Body of pancreas (tissue), 4 donors: ENCODE measurements around the gene SFN. TPM values are rescaled to one million over a fixed set of nuclear protein-coding genes. Genes with fewer than 3 reads are reported as not detected.
A peak's percentile ranks its signal among the peaks of the same experiment; 100 is the strongest.

Experiments used
- ATAC-seq: fragments of 150-250 bp; one replicate; pipeline ENCODE4 v1.9.1; 2016
- DNase-seq, 4 donors: peaks; one replicate each; pipeline ENCODE4 v3.0.0-alpha.2; 2019
- H3K27ac ChIP-seq, 4 donors: fragments of 200-600 bp; sonication (generic); 1 replicate in 3 of 4; 2 replicates in 1 of 4; pipeline versions ENCODE4 v1.5.1 to v1.6.1; 2016 to 2019; ENCODE audit warnings: mild to moderate bottlenecking in 1 of 4, mixed read lengths in 1 of 4, moderate library complexity in 1 of 4
- H3K27me3 ChIP-seq, 2 donors: fragments of 200-600 bp; sonication (generic); one replicate each; pipeline ENCODE4 v1.6.0; 2016; ENCODE audit warnings: mild to moderate bottlenecking in 1 of 2
- H3K36me3 ChIP-seq, 2 donors: fragments of 200-600 bp; sonication (generic); replicated peaks in 1 of 2; 2 replicates each; pipeline ENCODE4 v1.5.1; 2016; ENCODE audit warnings: low read depth in 2 of 2; ENCODE audit not compliant: insufficient read depth in 1 of 2
- H3K4me1 ChIP-seq: fragments of 200-600 bp; sonication (generic); one replicate; pipeline ENCODE4 v1.6.0; 2016
- H3K4me3 ChIP-seq, 2 donors: fragments of 200-600 bp; sonication (generic); 1 replicate in 1 of 2; 2 replicates in 1 of 2; pipeline ENCODE4 v1.5.1; 2016 to 2019
- H3K9me3 ChIP-seq, 3 donors: fragments of 200-600 bp; sonication (generic); 1 replicate in 2 of 3; 2 replicates in 1 of 3; pipeline ENCODE4 v1.5.1; 2016
- CTCF ChIP-seq, 7 experiments: fragments of 450-650 bp in 4 of 7; fragments of 200-600 bp in 3 of 7; sonication (generic) in 3 of 7; IDR thresholded peaks; one replicate each; pipeline ENCODE4 v1.5.1; 2016 to 2019; ENCODE audit warnings: antibody characterized with exemption in 7 of 7
- POLR2A ChIP-seq, 3 donors: fragments of 450-650 bp; IDR thresholded peaks; one replicate each; pipeline ENCODE4 v1.6.1; 2016; ENCODE audit warnings: antibody characterized with exemption in 3 of 3, mild to moderate bottlenecking in 2 of 3
- WGBS, 2 donors: methylation state at CpG; one replicate each; pipeline ENCODE4 v1.1.5; 2017; 5-methylcytosine and 5-hydroxymethylcytosine counted together
- intact Hi-C: fragments of 100-400 bp; cut with DNase I; formaldehyde crosslinking; loops from one replicate; pipeline ENCODE4 v1.15.1; 2023
- total RNA-seq, 2 donors: library from RNA; depleted of rRNA; stranded (reverse); fragments of >200 nt; gene quantifications; one replicate each; pipeline ENCODE4 v1.1.0, GENCODE V29; 2016

SFN gene
- total RNA-seq = 1 to 10 TPM in 1 of 2 donors, under 1 TPM in 1; 0.66 to 1.6 TPM

- TF ChIP-seq POLR2A (IDR thresholded peaks at IDR 0.05) = peak in 1 of 3 donors; percentile 8
- TF ChIP-seq CTCF (IDR thresholded peaks at IDR 0.05) = peak in 4 of 7 experiments; percentile 31 to 62 (median 35)
- Histone ChIP-seq H3K4me1 (peaks cover 24% of the 10 kb centered on the region), H3K4me3 (no peak within 1 kb of the TSS), H3K9me3 (no peaks in the 10 kb centered on the region), H3K27ac (peak within 1 kb of the TSS in 1 of 4 donors; percentile 4), H3K27me3 (no peaks in the 10 kb centered on the region), H3K36me3 (no peaks in the 10 kb centered on the region)
- 78 to 88% methylated on average over 29 to 37 of the region's 37 CpGs for WGBS, 2 donors
- intact Hi-C loops = no loop called here
- DNase-seq (peak; percentile 46 to 85 (median 53)), ATAC-seq (no peak)
These were observed at the start of gene SFN for GRCh38 chr1:26862781-26863684. TSS of gene SFN (plus strand) at chr1:26863149. CDS start at chr1:26863213, 64 bp downstream.

- WGBS, 2 donors = 86 to 89% methylated on average over 2 of the region's 2 CpGs
- no peak for DNase-seq
- ATAC-seq = no peak
- no peaks in the 10 kb centered on the region for H3K9me3 ChIP-seq
- TF ChIP-seq CTCF (IDR thresholded peaks at IDR 0.05) (no peak), POLR2A (IDR thresholded peaks at IDR 0.05) (no peak)
- H3K4me1 ChIP-seq = no peaks in the 10 kb centered on the region
- intact Hi-C loops = no loop called here
- no peak overlapping the region for H3K27ac ChIP-seq
- H3K27me3 ChIP-seq = no peaks in the 10 kb centered on the region
- H3K36me3 ChIP-seq = no peaks in the 10 kb centered on the region
- no peak overlapping the region for H3K4me3 ChIP-seq
These were observed 48.6 kb upstream of the SFN start for GRCh38 chr1:26814377-26814776.

GRCh38 chr1:26814893-26815292, 48.1 kb upstream of the SFN start:
- intact Hi-C loops = no loop called here

GRCh38 chr1:26820784-26821269, 42.1 kb upstream of the SFN start:
- no peaks in the 10 kb centered on the region for H3K27me3 ChIP-seq
- no peak overlapping the region for H3K4me3 ChIP-seq
- WGBS, 2 donors = 55 to 64% methylated on average over 4 of the region's 4 CpGs
- no peak overlapping the region for H3K27ac ChIP-seq
- intact Hi-C loops = no loop called here
- DNase-seq (peak in 1 of 4 donors; percentile 29), ATAC-seq (no peak)
- H3K36me3 ChIP-seq = no peaks in the 10 kb centered on the region
- H3K9me3 ChIP-seq = no peaks in the 10 kb centered on the region
- peaks cover 5% of the 10 kb centered on the region for H3K4me1 ChIP-seq
- TF ChIP-seq CTCF (IDR thresholded peaks at IDR 0.05) = no peak
- TF ChIP-seq POLR2A (IDR thresholded peaks at IDR 0.05) = no peak

More at GRCh38 chr1:26814893-26815292, 48.1 kb upstream of the SFN start:
- DNase-seq = no peak
- Histone ChIP-seq H3K27me3 (no peaks in the 10 kb centered on the region), H3K4me1 (no peaks in the 10 kb centered on the region), H3K36me3 (no peaks in the 10 kb centered on the region), H3K4me3 (no peak overlapping the region), H3K27ac (no peak overlapping the region), H3K9me3 (no peaks in the 10 kb centered on the region)
- 77 to 82% methylated on average over 1 to 3 of the region's 3 CpGs for WGBS, 2 donors
- TF ChIP-seq POLR2A (IDR thresholded peaks at IDR 0.05) (no peak), CTCF (IDR thresholded peaks at IDR 0.05) (no peak)
- no peak for ATAC-seq
